GM19023 (cell line): Measurements from ENCODE around the gene ANO9.
"Not testable (repeated sequence)": the region's sequence is repeated elsewhere in the genome, so short reads cannot be mapped to it uniquely, and the experiment has no call there.

ENCODE experiments used
- ATAC-seq: cut with Tn5 transposase; IDR thresholded peaks from one replicate; pipeline ENCODE4 v1.9.1; 2021; ENCODE audit warnings: mild to moderate bottlenecking, moderate library complexity; ENCODE audit not compliant: unreplicated experiment

ANO9 gene

DNA sequence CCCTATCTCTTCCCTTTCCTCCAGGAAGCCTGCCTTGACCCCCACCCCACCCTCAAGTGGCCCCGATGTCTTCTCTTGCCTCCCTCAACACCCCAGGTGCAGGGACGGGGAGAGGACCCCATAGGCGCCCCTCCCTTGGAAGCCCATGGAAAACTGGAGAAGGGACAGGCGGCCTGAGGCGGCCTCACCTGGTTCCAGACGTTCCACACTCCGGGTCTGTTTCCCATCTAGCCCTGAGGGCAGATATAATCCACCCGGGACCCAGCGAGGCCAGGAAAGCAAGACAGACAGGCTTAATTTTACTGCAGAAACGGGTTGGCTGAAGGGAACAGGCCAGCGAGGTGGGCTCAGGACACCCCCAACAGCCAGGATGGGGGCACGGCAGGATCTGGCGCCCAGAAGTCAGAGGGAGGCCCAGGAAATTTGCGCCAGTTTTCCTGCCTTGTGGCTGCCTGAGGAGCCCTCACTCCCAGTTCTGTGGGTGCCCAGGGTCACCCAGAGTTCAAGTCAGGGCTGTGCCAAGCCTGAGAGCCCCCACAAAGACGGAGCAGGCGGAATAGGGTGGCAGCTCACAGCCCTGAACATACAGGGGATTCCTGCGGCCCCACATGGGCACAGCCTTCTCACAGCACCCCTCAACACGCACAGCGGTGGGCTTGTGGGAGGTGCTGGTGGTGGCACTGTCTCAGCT is 24.0 kb downstream of the ANO9 start:
- ATAC-seq: no peak

DNA sequence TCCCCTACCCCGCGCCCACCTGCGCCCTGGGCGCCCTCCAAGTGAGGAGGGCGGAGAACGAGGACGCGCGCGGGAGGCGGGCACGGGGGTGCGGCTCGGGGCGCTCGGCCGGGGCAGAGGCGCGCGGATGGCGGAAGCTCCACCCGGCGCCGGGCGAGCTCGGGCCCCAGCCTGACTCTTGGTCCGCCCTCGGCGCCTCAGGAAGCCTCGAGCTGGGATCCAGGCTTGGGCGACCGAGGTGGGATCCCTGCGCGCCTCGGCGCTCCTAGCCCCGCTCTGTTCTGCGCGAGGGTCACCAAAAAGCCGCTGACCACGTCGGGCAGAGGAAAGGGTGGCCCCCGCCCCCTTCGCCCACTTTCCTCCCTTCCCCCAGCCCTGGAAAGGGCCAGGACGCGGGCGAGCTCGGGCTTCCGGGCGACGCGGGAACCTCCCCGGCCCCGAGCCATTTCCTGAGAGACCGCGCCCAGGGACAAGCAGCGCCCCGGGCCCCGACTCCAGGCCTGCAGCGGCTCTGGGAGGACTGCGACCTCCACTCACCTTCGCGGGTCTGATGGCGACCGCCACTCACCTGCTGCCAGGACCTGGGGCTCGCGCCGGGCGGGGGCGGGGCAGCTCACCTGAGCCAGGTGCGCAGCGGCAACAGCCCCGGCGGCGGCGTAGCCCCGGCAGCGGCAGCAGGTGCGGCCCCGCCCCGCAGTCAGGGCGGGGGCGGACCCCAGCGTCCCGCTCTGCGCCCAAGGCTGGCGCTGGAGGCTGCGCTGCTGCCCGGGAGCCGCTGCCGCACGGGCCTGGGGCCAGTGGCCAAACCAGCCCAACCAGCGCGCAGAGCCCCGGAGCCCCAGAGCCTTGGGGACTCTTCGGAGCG is 24.8 kb downstream of the ANO9 start:
- ATAC-seq: no peak

DNA sequence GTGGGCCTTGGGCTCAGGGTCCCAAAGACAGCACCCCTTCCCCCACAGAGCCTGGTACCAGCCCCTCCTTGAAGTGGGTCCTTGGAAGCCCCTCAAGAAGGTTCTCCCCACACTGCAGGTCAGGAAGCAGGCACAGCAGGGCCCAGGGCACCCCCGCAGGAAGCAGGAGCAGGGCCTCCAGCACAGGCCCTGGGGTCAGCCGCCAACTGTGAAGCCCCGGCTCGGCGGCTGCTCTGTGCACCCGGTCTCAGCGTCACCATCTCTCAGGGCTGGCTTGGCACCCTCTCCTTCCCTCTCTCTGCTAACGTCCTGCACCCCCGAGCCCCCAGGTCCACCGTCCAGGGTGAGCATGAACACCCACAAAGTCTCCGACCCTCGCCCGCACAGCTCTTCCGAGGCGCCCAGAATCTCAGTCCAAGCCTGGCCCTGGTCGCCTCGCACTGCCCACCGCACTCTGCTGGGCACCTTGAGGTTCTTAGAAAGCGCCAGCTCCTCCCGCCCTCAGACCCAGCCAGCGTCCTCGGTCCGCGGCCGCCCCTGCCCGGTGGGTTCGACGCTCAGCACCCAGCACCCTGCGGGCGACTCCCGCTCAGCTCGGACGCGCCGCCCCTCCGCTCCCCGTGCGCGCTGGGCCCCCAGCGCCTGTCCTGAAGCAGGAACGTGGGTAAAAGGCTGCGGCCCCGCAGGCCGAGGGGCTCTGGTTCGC is 25.6 kb downstream of the ANO9 start:
- ATAC-seq: no peak

DNA sequence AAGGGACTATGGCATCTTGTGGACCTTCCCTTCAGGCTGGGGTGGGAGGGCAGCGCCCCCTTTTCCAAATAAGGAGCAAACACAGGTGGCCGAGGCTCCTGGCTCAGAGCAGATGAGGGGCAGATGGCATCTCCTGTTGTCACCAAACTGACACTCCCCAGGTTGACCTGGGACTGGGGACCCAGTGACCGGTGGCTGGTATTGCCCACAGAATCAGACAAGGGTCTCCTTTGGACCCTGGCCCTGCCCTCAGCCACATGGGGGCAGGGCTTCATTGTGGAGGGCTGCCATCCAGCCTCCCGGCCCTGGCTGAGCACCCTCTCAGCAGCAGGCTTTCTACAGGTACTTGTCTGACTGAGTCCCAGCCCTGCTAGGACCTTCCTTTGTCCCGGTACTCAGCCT is 26.2 kb downstream of the ANO9 start:
- no peak for ATAC-seq

DNA sequence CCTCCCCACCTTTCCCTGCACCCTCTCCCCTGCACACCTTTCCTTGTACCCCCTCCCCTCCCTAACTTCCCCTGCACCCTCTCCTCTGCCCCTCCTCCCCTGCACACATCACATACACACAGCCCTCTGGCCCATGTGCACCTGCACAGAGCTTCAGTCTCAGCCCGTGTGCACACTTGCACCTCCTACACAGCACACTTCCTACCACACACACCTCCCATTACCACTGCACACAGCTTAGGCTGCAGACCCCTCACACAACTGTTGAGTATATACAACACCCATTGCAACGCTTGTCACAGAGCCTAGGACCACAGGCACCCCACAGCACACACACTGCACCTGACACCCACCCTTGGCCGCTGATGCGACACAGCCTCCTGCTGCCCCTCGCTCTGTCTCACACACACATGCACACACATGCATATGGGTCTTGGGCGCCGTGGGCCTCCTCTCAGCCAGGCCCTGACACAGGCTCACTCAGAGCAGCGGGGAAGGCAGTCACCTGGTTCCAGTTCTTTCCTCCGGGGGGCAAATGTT is 27.4 kb downstream of the ANO9 start:
- no peak for ATAC-seq

DNA sequence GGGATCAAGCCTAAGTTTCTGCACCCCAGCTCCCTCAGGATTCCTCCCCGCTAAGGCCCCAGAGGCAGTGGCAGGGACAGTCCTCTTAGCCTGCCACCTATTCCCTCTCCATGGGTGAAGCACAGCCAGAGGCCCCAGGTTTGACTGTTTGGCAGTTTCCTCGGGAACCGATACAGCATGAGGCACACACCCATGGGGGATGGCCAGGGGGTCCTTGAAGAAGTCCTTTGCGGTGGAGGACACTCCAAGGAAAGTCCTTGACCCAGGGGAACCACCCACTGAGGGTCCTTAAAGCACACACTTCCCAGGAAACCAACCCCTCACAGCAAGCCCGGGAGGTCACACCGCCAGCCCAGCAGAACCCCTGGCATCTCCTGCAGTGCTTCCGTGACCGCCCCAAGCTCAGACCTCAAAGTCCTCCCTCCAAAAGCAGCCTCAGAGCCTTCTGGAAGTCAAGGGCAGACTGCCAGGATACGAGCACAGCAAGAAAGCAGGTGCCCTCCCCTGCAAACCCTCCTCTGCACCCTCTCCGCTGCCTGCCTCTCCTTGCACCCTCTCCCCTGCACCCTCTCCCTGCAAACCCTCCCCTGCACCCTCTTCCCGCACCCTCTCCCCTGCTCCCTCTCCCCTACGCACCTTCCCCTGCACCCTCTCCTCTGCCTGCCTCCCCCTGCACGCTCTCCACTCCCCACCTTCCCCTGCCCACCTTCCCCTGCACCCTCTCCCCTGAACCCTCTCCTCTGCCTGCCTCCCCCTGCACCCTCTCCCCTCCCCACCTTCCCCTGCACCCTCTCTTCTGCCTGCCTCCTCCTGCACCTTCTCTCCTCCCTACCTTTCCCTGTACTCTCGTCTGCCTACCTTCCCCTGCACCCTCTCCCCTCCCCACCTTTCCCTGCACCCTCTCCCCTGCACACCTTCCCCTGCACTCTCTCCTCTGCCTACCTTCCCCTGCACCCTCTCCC is 28.4 kb downstream of the ANO9 start:
- ATAC-seq: no peak

DNA sequence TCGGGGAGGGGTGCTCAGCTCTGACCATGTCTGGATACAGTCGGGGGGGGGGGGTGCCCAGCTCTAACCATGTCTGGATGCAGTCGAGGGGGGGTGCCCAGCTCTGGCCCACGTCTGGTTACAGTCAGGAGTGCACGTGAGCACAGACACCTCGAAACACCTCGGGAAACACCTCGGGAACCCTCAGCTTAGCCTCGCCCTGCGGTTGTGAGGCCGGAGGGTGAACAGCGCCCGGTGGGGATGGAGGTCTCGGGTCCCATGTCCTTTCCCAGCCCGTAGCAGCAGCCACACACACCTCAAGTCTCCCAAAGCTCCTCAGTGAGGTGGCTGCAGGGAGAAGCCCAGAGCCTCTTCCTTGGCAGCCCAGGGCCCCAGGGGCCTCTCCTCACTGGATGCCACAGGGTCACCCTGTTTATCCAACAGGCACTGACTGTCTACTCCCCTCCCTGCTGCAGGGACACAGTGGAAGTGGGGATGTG is 29.1 kb downstream of the ANO9 start:
- ATAC-seq: no peak

DNA sequence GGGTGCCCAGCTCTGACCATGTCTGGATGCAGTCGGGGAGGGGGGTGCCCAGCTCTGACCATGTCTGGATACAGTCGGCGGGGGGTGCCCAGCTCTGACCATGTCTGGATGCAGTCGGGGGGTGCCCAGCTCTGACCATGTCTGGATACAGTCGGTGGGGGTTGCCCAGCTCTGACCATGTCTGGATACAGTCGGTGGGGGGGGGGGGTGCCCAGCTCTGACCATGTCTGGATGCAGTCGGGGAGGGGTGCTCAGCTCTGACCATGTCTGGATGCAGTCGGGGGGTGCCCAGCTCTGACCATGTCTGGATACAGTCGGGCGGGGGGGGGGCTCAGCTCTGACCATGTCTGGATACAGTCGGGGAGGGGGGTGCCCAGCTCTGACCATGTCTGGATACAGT is 30.3 kb downstream of the ANO9 start:
- ATAC-seq: not testable (repeated sequence)

DNA sequence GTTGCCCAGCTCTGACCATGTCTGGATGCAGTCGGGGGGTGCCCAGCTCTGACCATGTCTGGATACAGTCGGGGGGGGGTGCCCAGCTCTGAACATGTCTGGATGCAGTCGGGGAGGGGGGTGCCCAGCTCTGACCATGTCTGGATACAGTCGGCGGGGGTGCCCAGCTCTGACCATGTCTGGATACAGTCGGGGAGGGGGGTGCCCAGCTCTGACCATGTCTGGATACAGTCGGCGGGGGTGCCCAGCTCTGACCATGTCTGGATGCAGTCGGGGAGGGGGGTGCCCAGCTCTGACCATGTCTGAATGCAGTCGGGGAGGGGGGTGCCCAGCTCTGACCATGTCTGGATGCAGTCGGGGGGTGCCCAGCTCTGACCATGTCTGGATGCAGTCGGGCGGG is 31.1 kb downstream of the ANO9 start:
- not testable (repeated sequence) for ATAC-seq

DNA sequence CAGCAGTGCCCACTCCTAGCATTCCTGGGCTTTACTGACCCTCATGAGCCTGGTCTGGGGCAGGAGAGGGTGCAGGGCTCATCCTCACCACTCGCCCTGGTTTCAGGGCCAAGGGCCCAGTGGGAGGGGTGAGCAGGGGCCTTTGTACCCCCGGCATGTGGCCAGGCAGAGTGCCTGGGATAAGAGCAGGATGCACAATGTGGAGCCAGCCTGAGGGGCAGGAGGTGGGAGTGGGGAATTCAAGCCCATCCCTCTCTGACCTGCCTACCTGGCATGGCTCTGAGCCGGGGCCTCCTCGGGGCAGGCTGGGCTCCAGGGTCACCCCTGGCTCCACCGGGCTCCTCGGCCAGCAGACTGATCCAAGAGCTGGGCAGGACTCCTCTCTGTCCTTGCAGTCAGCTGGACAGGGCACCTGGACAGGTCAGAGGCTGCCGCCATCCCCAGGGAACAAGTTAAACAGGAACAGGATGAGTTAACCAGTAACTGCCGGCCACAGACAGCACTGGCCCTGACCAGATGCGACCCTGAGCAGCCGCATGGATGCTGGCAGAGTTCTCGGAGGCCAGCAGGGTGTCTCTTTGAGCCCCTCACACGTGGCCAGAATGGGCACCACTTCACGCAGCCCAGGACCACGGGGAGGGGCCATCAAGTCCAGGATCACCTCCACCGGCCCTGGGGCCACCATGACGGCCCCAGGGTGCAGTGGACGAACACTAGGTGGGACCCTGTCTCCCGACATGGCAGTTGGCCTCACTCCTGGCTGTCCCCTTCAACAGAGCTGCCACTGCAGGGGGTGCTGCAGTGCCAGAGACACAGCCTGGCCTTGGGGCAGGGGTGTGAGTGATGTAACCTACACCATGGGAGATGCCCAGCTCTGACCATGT is 32.0 kb downstream of the ANO9 start:
- no peak for ATAC-seq

DNA sequence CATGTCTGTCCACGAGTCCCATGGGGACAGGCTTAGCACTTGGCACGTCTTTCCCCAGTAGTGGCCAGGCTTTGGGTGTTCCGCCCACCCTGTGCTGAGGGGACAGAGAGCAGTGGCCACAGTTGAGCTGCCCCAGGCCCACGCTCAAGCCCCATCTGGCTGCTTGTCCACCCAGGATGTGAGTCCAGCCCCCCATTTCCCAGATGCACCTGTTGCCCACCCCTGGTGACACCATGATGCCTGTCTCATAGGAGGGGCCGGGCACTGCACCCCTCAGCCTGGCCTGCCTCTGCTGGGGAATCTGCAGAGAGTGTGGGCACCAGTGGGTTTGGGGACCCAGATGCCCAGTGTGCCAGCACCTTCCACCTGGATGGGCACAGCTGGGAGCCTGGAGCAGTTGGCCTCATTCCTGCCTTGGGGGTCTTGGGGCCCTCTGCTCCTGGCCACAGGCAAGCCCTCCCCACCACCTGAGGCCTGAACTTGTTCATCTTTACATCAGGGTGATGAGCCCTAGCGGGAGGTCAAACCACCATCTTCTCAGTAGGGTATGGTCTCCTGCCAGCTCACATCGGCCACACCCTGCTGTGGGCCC is 32.7 kb downstream of the ANO9 start:
- ATAC-seq: no peak

DNA sequence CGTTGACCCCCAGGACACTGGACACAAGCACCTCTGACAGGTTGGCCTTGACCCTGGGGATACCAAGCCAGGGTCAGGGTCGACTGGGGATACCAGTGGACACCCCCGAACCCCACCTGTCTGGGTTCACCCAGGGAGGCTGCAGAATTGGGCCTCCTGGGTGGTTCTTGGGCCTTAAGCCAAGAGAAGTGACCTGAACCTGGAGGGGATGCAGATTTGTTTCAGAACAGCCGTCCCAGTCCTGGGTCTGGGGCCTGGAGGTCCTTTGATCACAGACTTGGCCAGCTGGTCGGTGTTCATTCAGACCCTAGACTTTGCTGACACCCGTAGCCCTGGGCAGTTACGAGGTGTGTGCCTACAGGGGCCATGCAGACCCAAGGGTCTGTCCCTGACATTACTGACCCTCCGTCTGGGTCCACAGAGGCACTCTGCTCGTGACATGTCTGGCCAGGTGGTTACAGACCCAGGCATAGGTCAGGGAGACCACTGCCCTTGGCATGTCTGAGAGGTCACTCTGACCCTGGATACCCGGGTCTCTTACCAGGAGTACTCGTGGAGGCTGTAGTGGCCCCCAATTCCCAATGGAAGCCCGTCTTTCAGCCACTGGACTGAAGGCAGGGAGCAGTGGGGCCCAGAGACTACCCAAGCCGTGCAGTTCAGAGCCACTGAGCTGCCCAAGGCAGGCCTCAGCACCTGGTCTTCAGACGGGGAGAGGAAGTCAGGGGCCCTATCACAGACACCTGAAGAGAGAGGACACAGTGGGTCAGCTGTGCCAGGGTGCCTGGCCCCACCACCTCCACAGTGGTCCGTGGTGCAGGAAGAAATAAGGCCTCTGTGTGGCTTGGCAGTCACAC is 33.4 kb downstream of the ANO9 start:
- no peak for ATAC-seq

DNA sequence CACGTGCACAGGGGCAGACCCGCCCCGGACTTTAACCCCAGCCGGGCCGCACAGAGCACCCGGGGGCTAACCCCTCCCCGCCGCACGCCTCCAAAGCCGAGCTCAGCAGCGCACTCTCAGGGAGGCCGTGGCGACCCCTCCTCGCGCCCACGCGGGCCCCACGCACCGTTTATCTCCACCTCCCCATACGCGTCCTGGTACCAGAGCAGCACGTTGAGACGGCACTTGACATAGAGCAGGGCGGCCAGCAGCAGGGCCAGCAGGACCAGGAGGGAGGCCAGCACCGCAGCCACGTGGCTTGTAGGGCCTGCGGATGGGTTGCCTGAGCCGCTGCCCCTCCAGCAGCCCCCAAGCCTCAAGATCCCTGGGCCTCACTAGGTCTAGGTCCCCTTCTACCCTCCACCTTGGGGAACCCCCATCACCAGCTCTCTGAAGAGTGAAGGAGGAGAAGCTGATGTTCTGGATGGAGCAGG is 34.1 kb downstream of the ANO9 start:
- ATAC-seq: no peak

DNA sequence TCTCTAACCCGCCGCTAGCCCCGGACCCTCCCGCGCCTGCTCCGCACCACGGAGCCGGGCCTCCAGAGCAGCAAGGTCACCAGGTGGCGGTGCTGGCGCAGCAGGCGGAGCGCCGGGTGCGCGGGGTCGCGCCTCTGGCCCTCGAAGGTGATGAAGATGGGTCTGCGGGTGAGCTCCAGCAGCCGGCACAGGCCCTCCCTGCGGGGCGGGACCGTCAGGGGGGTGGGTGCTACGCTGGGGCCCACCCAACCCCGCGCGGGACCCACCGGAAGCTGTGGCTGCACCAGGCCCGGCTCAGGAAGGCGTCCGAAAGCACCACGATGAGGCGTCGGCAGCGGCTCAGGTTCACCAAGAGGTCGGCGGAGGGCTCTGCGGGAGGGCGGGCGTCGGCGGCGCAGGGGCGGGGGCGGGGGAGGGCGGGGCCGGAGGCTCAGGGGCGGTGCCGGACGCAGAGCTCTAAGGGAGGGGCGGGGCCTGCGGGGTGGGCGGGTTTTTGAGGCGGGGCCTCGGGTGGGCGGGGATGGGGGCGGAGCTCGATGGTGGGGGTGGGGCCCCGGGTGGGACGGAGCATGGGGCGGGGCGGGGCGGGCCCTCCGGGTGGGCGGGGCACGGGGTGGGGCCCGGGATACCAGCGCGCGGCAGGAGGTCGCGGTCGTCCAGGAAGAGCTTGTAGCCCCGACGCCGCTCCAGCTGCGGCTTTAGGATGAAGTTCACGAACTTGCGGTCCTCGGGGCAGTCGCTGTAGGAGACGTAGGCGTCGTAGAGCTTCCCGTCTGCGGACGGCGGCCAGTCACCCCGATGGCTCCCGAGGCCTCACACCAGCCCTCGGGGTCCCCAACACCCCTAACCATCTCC is 34.8 kb downstream of the ANO9 start:
- peak; percentile 55 for ATAC-seq

DNA sequence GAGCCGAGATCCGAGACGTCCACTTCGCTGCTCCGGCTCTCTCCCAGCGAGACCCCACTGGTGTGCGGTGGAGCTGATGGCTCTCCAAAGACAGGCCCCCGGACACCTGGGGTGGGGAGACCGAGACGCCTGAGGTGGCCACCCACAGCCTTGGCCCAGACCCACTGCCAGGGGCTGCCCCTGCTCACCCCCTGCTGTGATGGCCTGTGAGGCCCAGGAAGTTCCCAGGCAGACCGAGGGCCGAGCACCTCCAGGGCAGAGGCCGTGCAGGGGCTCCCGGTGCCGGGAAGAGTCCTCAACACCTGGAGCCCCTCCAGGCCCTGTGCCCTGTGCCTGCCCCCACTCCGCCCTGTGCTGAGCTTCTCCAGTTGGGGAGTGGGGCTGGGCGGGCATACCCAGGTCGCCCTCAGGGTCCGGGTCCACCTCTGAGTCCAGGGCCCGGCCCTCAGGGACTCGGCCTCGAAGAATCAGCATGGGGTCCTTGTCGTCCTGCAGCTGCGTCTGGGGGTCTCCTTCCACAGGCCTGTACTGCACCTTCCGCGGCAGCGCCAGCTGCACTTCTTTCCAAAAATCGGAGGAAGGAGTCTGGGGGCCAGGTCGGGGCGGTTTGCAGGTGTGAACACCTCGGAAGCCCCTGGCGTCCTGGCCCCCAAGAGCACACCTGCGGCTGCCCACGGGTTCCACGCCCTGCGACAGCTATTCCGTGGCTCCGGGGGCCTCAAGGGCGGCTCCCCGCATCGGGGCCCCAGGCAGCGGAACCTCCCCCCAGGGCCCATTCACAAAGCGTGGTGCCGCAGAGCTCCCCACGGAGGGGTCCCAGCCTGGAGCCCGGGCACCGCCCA is 35.6 kb downstream of the ANO9 start:
- ATAC-seq: no peak
